Activated naive CD8-positive, alpha-beta T cell (primary cell): ENCODE data around the gene LAYN.

Experiments
- H3K27ac Mint-ChIP-seq: one replicate; pipeline ENCODE4 v1.8.0; 2021; ENCODE audit warnings: mixed read lengths
- H3K27me3 Mint-ChIP-seq: one replicate; pipeline ENCODE4 v1.8.0; 2021; ENCODE audit warnings: mixed read lengths
- H3K36me3 Mint-ChIP-seq: one replicate; pipeline ENCODE4 v1.8.0; 2021; ENCODE audit warnings: mixed read lengths
- H3K4me1 Mint-ChIP-seq: one replicate; pipeline ENCODE4 v1.8.0; 2021; ENCODE audit warnings: low read depth, mixed read lengths
- H3K4me3 Mint-ChIP-seq: one replicate; pipeline ENCODE4 v1.8.0; 2021; ENCODE audit warnings: mild to moderate bottlenecking, mixed read lengths
- H3K9me3 Mint-ChIP-seq: one replicate; pipeline ENCODE4 v1.8.0; 2021; ENCODE audit warnings: low read depth, mixed read lengths

The LAYN gene

DNA sequence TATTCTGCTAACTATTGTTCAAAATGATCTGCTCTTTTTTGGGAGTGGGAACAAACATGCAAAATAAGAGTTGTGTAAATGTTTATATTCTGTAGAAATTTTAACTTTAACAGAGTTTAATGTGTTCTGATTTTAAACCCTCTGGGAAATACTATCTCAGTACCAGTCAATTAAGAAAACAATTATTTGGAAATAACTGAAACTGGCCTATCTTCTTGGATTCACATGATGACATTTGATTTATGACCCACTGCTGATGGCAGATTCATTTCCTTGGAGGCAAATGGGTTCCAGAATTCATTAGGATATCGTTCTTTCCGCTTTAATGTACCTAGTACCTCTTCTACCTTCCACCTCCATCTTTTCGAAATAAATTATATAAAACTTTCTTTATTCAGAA is 67.2 kb downstream of the LAYN start:
- Mint-ChIP-seq H3K9me3 (no peaks in the 10 kb centered on the region), H3K36me3 (no peaks in the 10 kb centered on the region), H3K27ac (no peak overlapping the region), H3K4me1 (peaks cover 30% of the 10 kb centered on the region), H3K27me3 (no peaks in the 10 kb centered on the region), H3K4me3 (no peak overlapping the region)
